ENCODE measurements around the gene FTSJ1.

DNA sequence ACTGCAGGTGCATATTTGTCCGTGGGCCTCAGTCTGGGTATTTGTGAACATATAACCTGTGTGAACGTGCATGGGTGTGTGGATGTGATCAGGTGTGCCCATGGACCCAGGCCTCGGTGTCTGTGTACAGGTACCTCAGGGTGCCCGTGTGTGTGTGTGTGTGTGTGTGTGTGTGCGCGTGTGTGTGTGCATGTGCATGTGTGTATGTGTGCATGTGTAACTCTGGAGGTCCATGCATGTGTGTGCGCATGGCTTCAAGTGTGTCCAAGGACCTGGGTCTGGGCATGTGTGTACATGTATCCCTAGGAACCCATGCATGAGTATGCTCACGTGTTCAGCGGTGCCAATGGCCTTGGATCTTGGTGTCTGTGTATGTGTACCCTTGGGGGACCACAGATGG is 15.8 kb downstream of the FTSJ1 start:
- TF ChIP-seq EZH2 (optimal IDR thresholded peaks at IDR 0.05; ENCODE audit: low read depth, low read length) (no peak), CTCF (IDR thresholded peaks at IDR 0.05; ENCODE audit: low read length) (no peak)

All from MM.1S (cell line).